Renal pelvis (tissue), 12 donors: ENCODE measurements around the gene DRD3. TPM values are rescaled to one million over a fixed set of nuclear protein-coding genes. Genes with fewer than 3 reads are reported as not detected.

ENCODE experiments used
- DNase-seq: peaks from one replicate; pipeline ENCODE4 v3.0.0-alpha.2; 2013
- long read RNA-seq, 16 experiments: transcript quantifications; one replicate each; lab custom pipeline, GENCODE V29; 2026
- polyA plus RNA-seq, 3 donors: library from polyadenylated mRNA; unstranded; fragments of 120-200 nt; gene quantifications; one replicate each; pipeline ENCODE4 v1.2.1, GENCODE V29; 2013; ENCODE audit not compliant: insufficient read length in 3 of 3

DRD3 gene
- not detected for polyA plus RNA-seq
- long read RNA-seq, donor 1, result 0 reads
- long read RNA-seq, donor 2, result 0 reads
- long read RNA-seq, donor 3, result 0 reads
- long read RNA-seq, donor 4, result 0 reads
- long read RNA-seq, donor 5, result 0 reads
- long read RNA-seq, donor 6, result 0 reads
- long read RNA-seq, donor 7, result 0 reads
- long read RNA-seq, donor 8, result 0 reads
- long read RNA-seq, donor 9, result 0 reads
- long read RNA-seq, donor 10, result 0 reads
- long read RNA-seq, donor 11, result 0 reads
- long read RNA-seq, donor 12, result 0 reads
- long read RNA-seq, donor 13, result 0 reads
- long read RNA-seq, donor 14, result 0 reads
- long read RNA-seq, donor 15, result 0 reads
- long read RNA-seq, donor 16, result 0 reads

DNA sequence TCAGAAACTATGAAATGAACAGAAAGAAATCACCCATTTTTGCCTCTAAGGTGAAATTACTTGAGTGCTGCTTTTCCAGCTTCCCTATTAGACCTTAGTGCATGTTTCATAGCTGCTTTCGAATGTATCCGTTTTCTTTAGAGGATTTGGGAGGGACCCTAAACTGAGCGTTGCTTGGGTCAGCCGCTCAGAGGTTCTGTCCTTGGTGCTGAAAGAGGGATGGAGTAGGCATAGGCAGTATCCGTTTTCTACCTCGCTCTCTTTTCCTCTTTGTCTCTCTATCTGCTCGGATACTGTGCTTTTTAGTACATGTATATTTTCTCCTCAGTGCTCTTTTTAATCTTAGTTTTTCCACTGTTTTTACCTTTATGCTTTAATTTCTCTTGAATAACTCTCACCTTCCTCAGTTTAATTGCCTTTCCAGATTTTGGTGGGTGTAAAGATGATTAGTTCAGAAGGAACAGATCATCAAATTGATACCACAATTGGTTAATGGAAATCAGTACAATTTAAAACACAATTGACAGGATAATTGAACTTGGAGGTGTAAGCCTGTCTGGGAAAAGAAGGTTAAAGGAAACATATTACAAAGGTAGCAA lies at the start of gene DRD3:
DRD3 (minus strand) TSS at position 283 of the 599 bp plus-strand sequence. CDS start 7,060 bp downstream, outside the sequence.
- peak; percentile 82 for DNase-seq

DNA sequence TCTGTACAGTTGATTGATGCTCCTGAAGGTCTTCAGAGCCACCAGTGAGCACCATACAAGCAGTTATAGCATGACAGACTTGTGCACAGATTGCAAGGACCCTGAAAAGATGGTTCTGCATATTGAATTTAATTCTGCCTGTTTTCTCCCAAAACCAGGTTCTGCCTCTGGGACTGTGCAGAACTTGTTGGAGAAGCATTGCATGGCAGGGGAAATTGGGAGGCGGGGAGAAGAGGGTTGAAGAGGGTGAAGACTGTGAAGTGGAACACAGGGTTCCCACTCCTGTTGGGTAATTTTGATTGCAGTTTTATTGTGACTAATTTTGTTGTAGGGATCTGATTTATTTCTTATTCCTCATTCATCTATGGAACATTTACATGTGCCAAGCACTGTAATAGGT lies 48.2 kb upstream of the DRD3 start:
- DNase-seq, result no peak

DNA sequence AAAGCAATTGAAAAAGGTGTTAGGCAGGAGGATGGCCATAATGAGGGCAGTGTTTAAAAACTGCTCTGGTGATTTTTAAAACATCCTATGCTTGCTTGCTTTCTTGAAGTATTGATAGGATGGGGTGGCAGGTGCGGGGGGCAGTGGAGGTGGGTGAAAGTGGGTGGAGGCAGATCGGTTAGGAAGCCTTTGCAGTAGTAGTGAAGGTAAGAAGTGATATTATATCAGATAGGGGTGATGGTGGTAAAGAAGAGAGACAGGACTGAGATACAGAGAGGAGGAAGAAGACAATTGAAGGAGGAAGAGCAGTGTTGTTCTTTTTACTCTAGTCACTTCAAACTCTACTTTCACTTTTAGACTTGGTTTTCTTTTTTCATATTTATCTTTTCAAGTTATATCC lies 47.5 kb upstream of the DRD3 start:
- no peak for DNase-seq

DNA sequence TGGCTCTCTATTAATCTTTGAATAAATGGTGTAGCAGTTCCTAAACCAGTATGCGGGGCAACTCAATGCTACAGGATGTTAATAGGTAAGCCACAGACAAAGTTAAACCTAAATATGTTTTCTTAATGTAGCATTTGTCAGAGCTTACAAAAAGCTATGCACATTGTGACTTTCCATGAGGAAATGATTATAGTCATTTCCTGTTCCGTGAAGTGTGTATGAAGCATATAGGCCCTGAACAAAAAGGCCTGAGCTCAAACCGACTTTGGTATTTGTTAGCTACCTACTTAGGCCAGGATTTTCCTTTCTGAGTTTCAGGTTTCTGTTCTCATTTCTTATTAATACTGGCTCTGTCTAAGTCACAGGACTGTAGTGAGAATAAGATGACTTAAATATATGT lies 44.3 kb upstream of the DRD3 start:
- DNase-seq, result no peak

DNA sequence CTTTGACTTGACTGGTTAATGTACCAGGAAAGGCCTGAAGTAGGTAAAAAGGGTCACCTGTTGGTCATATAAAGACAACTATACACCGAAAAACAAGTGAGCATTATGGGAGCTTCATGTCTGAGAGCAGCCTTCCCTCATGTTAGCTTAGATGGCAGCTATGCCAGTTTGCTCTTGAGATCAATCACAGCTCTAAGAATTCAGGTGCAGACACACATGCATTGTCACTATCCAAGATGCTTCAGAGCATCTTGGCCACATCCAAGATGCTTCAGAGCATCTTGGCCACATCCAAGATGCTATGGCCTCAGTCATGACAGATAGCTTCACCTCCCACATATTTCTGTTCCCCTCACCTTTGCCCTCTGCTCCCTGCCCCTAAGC lies 43.0 kb upstream of the DRD3 start:
- DNase-seq, result no peak

DNA sequence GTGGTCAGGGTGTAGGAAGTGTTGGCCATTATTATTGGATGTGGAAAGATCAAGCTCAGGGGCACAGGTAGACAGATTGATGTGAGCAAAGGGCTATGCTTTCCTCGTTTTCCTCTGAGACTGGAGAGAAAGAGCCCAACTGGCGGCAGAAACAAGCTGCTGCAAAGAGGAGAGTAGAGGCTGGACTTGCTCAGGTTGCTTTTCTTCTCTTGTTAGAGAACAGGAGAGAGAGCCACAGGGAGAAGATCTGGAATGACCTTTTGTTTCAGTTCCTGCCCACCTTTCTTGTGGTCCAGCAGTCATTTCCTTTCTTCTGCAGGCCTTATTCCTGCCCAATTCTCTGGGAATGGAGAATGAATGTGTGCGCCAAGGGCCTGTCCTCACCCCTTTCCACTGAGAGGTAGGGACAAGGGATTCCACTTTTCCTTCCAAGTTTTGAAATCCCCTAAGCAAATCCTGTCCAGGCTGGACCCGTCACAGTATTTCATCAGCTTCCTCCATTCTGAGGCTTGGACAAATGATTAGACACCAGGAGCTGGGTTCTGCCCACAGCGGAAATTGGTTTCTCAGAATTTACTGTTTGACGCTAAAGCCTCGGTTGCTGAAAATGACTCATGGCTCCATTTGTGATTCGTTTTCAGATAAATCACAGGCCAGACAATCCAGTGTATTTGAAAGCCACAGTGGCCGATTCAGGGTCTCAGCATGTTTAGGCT lies 42.5 kb upstream of the DRD3 start:
- no peak for DNase-seq

DNA sequence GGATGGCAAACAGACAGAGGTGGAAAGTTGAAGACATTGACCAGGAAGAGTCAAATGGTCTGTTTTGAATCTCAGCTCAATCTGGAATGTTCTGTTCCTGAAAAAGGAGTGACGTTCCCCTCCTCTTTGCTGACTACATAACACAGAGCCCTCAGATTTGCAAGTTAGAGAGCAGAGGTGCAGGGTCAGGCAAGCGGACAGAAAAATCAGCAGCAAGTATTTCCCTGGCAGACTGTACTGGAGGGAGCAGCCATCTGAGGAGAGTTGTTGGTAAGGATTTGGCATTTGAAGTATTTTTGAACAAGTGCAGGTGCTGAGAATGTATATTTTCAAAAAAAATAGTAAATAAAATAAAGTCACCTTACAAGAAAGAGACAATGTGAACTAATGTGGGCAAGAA lies 40.9 kb upstream of the DRD3 start:
- DNase-seq, result no peak

DNA sequence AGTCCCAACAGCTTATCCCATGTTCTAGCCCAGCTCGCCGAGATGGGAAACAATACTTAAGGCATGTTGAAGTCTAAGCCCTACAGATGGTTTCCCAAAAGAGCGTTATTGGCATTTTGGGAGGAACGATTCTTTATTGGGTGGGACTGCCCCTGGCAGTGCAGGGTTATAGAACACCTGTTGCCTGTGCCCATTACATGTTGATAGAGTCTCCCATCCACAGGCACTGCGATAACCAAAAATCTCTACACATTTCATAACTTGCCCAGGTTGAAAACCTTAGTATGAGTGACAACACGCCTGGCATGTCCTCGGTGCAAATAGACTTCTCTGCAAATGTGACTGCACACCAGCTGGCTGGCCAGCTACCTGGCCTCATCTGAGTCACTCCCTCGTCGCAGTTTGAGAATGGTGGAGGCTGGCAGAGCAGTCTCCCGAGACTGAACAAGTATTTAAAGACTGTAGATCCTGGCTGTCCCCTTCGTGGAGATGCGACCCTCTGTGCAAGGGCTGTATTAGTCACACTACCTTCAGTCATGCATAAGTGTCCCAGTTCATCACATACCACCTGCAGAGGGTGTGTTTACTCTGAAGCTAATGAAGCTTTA lies 39.8 kb upstream of the DRD3 start:
- DNase-seq, result no peak

DNA sequence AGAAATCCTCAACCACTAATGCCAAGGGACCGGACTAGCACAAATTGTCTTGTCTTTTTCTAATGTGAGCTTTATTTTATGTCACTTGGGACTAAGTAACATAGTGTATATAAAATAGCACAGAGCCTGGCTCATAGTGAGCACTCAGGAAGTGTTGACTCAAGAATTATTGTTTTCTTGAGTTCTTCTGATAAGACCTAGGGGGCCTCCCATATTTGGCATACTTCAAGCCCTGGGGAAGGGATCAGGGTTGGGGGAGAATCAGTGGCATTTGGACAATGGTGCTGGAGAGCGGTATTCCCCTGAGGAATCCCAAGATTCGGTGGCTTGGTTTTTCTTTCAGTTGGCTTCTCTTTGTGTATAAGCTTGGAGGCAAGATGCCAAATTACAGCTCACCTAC lies 39.2 kb upstream of the DRD3 start:
- DNase-seq, result no peak

DNA sequence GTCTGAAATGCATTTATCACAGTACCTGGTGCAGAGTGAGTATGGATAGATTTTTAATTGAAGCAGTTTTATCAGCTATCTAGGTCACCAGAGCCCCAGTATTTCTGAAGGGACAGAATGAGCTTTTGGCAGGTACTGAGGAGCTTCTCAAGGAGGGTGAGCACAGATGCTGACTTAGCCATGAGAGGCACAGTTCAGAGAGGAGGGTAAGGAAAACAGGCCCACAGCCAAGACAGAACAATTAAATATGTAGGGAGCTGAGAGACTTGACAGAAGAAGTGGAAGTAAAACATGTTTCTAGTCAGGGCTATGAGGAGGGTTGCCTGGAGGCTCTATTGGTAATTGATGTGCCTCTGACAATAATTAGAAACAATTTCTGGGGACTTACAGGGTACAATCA lies 38.4 kb upstream of the DRD3 start:
- no peak for DNase-seq

DNA sequence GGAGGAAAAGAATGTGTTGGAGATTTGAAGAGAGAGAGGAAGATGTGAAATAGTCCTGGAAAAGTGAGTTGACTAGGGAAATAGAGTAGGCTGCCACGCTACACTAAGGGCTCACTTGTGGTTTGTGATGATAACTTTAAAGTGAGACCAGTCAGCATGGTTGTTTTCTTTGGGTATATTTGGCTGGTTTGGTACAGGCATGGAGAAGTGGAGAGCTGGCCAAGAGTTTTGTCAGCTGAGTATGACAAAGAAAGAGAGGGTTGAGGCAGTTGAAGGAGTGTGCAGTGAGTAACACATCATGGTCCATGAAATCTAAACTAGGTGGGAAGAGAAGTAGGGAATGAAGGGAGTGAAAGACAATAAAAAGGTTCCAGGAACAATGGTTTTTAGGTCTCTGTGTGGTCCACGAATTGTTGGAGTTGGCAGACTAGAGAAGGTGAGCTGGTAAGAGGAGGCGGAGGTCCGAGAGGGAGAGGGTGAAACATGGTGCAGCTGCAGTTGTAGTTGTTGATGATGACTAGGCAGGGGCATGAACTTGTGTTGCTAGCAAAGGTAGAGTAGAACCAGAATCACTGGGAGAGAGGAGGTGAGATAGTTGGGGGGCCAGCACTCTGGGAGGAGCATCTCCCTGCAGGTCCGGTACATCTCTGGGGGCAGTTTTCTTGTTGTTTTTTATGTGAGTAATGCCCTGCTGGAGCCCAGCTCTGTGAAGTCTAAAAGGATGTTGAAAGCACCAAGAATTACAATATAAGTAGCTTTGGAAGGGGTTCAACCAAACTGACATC lies 37.5 kb upstream of the DRD3 start:
- DNase-seq, result no peak

DNA sequence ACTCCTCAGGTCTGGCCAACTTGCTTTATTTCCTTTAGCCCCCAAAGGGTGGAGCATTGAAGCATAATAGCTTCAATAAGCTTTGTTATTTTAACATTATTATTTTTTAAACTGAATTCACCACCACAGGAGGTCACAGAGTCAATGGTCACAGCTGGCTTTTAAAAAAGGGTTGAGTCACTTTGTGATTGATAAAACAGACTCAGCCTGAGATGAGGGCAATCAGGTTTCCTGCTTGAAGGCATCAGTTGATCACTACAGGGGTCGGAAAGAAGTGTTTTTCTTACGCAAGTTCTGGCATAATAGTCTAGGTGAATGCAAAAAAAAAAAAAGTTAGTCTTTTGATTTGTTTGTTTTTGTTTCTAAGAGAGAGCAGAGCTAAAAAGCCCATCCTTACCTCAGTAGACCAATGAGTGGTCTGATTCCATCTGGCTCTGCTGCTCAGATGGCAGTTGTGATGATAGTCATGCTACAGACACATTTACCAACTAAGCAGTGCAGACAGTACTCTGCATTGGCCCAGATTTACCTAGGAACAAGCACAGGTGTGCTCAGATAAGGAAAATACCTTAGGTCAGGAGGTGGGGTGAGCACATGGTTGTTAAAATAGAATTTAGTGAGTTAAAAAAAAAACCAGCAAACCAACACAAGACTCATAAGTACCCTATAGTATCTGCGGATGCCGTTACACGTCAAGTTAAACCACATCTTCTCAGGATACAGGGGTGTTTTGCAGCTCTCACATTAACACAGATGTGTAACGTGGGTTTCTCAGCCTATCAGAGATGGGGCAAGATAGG lies 35.9 kb upstream of the DRD3 start:
- no peak for DNase-seq

DNA sequence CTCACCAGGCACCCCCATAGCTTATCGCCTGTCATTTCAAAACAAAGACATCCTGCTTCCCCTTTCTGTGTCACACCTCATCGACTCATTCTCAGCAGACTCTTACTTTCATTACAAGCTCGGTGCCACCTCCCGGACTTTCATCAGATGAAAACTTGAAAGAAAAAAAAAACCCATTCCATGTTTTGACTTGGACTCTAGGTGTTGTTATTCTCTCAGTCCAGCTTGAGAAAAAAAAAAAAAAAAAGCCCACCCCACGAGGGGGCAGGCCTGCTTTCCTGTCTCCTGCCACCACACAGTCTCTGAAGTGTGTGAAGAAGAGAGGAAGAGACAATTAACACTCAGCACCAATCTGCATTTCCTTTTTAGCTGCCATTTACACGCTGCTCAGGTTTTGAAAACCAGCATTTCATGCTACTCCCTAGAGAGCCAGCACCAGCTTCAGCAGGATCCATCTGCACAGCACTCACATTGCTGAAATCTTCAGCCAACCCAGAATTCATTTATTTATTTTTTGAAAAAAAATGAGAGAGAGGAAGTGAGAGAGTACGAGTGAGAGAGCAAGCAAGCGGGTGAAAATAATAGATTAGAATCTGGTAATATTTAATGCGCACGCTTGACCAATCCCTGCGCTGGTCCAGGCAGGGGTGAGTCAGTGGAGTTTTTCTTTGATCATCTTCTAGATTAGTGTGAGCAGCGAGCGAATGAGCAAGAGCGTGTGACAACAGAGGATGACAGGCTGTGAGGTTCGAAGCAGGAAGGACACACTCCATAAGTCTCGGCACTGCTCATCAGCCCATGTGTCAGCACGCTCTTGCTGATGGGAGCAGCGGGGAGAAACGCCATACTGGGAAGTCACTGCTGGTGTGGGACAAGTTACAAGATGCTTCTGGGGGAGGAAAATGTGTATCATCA lies 35.0 kb upstream of the DRD3 start:
- DNase-seq, result peak; percentile 39

DNA sequence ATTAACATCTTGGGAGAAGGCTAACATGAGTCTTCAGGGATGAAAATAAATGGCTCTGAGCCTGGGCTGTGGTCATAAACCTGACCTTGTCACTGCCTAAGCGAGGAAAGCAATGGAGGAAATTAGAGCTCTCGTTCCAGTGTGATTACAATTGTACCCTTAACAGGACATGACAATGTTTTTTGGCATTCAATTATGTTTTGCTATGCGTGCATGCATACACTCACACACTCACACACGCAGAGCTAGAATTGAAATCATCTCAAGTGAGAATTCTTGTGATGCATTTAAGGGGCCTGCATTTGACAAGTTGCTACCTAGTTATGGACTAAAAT lies 34.4 kb upstream of the DRD3 start:
- no peak for DNase-seq

DNA sequence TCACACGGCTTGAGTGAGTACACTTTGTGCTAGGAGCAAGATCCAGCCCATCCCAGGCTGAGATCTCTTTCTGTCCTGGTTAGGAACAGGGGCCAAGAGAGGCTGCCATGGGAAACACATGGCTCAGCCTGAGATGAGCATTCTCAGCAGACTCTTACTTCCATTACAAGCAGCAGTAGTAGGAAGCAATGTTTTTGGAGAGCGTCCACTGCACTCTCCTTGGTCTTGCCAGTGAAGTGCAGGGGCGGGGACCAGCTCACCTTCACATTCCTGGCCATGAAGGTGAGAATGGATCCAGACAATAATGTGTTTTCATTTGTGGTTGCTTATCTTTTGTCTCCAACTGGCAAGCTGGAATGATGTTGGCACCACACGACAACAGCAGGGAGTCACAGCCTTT lies 33.8 kb upstream of the DRD3 start:
- no peak for DNase-seq

DNA sequence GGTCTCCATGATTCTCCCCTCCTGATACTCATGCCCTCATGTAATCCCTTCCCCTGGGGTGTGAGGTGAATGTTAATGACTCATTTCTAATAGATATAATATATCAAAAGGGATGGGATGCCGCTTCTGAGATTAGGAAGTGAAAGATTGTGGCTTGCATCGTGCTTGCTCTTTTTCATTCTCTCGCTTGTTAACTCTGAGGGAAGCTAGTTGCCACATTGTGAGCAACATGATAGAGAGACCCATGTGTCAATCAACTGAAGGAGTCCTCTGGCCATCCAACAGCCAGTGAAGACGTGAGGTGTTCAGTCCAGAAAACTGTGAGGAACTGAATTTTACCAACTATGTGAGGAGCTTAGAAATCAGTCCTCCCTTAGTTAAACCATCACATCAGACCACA lies 28.9 kb upstream of the DRD3 start:
- no peak for DNase-seq

DNA sequence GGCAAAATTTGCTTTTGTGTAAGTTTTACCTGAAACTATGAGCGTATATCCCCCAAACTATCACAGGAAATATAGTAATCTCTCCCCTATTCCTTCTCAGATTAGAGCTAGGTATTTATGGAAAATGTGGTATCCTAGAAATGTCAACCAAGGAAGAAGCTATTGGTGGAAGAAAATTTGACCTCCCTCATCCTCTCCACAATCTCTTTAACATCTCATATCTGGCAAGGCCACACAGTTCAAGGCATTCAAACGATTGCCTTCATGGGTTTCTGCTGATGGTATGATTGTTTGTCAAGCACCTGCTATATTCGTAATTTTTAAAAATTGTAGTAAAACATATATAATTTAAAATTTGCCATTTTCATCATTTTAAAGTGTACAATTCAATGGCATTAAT lies 27.5 kb upstream of the DRD3 start:
- DNase-seq, result no peak

DNA sequence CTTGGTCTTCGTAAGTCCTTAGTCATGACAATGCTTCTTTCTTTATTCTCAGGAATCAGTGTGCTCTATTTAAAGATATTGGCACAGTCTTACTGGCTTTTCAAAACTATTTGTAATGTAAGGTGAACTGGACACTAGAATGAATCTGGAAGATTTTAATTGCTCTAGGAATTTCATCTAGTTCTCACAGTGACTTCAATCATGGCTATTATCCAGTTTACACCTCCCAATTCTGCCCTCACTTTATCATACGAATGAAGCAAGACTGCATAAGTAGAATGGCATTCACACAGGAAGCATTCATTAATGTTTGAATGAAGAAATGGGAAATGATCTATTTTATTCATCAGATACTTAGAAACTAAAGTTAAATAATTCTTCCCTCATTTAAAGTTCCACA lies 26.7 kb upstream of the DRD3 start:
- DNase-seq, result no peak

DNA sequence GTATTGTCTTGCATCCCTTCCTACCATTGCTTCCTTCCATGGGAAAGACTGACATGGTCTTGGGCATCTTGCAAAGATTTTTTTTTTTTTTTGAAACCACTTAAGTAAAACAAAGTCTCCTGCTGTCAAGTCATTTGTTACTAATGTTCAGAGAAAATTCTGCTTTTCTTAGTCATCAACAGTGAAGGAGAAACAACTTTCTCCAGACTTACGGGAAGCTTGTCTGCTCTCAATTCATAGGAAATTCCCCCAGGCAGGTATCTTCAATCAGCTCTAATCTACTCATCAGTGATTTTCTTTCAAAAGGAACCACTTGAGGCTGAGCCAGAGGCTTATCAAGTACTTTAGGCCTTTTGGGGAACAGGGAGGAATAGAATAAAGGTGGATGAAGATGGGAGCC lies 15.9 kb upstream of the DRD3 start:
- no peak for DNase-seq

DNA sequence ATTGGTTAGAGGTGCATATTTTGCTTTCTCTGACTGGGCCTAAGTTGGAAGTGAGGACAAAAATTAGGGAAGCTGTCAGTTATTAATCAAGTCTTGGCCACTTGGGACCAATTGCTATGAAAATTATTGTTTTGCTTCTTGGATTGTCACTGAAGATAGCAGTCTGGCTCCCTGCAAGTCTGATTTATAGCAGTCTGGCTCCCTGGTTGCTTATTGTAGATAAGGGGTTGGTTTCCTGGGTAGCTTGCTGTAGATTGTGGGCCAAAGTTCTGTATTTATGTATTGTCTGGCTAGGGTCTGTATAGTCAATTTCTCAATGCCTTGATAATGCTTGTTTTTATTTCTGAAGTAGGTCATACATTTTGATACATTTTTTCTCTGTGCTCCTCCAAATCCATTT lies 13.3 kb upstream of the DRD3 start:
- no peak for DNase-seq
